GM12865 (cell line): ENCODE data around the gene PARP3.

ENCODE experiments used
- DNase-seq: peaks from one replicate; pipeline ENCODE4 v3.0.0; 2010; ENCODE audit warnings: low read depth
- H3K4me3 ChIP-seq: 2 replicates; pipeline ENCODE4 v1.5.1; 2011; ENCODE audit warnings: mild to moderate bottlenecking, low read depth, low read length, control low read depth
- TF ChIP-seq, protein P1 (sequence below): IDR thresholded peaks from 2 replicates; pipeline ENCODE4 v1.5.1; 2011; ENCODE audit warnings: low read length, control low read depth, low read depth, inconsistent platforms; ENCODE audit not compliant: insufficient read depth; ENCODE audit errors: missing control alignments

PARP3 gene

DNA sequence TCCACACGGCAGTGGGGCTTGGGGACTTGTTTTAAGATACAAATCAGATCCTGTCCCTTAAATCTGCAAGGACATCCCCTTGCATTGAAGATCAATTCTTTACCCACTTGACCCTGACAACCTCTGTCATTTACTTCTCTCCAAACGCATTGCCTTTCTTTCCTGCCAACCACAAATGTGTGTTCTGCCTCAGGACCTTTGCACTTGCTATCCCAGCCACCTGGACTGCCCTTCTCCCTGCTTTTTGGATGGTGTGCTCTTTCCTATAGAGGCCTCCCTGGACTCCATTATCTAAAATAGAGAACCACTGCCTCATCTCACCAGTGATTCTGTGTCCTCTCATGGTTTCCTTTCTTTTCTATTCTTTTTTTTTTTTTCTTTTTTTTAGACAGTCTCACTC lies 55.0 kb downstream of the PARP3 start:
- no peak overlapping the region for H3K4me3 ChIP-seq
- no peak for DNase-seq
- TF ChIP-seq, protein P1, sequence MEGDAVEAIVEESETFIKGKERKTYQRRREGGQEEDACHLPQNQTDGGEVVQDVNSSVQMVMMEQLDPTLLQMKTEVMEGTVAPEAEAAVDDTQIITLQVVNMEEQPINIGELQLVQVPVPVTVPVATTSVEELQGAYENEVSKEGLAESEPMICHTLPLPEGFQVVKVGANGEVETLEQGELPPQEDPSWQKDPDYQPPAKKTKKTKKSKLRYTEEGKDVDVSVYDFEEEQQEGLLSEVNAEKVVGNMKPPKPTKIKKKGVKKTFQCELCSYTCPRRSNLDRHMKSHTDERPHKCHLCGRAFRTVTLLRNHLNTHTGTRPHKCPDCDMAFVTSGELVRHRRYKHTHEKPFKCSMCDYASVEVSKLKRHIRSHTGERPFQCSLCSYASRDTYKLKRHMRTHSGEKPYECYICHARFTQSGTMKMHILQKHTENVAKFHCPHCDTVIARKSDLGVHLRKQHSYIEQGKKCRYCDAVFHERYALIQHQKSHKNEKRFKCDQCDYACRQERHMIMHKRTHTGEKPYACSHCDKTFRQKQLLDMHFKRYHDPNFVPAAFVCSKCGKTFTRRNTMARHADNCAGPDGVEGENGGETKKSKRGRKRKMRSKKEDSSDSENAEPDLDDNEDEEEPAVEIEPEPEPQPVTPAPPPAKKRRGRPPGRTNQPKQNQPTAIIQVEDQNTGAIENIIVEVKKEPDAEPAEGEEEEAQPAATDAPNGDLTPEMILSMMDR: no peak

DNA sequence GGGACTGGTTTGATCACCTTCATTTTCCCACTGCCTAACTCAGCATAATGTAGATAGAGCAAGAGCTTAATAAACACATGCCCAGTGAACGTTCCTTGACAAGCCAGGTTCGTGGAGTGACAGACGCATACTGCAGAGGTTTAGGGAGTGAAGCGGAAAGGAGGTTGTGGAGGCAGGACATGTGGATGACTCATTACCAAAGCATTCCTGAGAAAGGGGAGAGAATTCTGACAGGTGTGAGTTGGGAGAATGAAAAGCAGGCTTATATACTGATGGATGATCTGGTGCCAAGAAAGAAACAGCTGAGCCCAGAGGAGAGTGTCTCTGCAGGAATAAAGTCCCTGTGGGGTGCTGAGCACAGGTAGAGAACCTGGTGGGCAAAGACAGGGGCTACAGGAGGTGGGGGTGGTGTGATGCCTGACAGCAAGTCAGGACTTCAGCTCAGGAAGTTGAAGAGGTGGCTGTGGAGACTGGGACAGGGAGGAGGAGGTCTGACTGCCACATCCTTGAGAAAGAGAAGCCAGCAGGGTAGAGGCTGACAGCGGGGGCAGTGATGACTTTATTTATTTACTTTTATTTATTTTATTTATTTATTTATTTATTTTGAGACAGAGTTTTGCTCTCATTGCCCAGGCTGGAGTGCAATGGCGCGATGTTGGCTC lies 55.9 kb downstream of the PARP3 start:
- TF ChIP-seq, protein P1: no peak
- H3K4me3 ChIP-seq: no peak overlapping the region
- DNase-seq: no peak
